AG08395 (cell line): ENCODE measurements around the gene H2AZ2.
"Not testable (repeated sequence)": the region's sequence is repeated elsewhere in the genome, so short reads cannot be mapped to it uniquely, and the experiment has no call there.

Source experiments
- DNase-seq: peaks from one replicate; pipeline ENCODE4 v3.0.0; 2012; ENCODE audit warnings: mixed read lengths, low spot score

Gene H2AZ2

DNA sequence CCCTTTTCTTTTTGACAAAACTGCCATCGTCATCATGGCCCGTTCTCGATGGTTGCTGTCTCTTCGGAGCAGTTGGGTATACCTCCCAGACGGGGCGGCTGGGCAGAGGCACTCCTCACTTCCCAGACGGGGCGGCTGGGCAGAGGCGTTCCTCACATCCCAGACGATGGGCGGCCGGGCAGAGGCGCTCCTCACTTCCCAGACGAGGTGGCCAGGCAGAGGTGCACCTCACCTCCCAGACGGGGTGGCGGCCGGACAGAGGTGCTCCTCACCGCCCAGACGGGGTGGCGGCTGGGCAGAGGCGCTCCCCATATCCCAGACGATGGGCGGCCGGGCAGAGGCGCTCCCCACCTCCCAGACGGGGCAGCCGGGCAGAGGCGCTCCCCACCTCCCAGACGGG lies 22.9 kb upstream of the H2AZ2 start:
- DNase-seq = not testable (repeated sequence)

GRCh38 chr7:44870336-44870735 lies 22.4 kb upstream of the H2AZ2 start:
- not testable (repeated sequence) for DNase-seq

- DNase-seq = peak; percentile 92
Measured at GRCh38 chr7:44867073-44867995, 19.4 kb upstream of the H2AZ2 start.

GRCh38 chr7:44861949-44862348 lies 14.1 kb upstream of the H2AZ2 start:
- not testable (repeated sequence) for DNase-seq

GRCh38 chr7:44858161-44858560 lies 10.3 kb upstream of the H2AZ2 start:
- no peak for DNase-seq

DNA sequence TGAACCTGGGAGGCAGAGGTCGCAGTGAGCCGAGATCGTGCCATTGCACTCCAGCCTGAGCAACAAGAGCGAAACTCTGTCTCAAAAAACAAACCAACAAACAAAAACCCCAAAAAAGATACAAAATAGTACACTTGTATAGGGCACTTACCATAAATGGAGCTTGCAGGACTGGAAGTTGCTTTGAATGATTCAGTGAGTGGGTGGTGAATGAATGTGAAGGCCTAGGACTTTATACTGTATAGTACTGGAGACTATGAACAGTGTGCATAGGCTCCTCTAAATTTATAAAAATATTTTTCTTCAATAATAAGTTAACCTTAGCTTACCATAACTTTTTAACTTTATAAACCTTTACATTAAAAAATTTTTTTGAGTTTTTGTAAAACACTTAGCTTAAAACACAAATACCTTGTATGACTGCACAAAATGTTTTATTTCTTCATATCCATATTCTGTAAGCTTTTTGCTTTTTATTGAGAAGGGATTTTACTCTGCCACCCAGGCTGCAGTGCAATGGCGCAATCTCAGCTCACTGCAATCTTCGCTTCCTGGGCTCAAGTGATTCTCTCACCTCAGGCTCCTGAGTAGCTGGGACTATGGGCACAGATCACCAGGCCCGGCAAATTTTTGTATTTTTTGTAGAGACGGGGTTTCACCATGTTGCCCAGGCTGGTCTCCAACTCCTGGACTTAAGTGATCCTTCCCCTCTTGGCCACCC lies 6.9 kb upstream of the H2AZ2 start:
- no peak for DNase-seq

- DNase-seq = no peak
Measured at GRCh38 chr7:44853391-44853790, 5.5 kb upstream of the H2AZ2 start.

DNA sequence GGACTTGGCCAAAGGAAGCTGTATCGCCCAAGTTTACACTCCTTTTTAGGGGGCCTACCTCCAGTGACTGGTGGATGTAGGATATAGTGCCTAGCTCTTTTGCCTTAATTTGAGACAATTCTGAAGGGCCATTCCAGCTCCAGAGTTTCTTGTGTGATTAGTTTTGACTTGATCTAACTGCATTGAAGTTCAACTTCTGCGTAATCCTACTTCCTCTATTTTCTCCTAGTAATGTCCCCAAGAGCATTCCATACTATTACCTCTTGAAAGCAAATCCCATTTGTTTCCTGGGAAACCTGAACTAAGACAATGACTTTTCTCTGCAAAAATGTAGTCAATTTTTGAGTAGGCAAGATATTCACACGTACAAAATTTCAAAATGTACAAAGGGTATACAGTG lies 4.7 kb upstream of the H2AZ2 start:
- DNase-seq = no peak

DNA sequence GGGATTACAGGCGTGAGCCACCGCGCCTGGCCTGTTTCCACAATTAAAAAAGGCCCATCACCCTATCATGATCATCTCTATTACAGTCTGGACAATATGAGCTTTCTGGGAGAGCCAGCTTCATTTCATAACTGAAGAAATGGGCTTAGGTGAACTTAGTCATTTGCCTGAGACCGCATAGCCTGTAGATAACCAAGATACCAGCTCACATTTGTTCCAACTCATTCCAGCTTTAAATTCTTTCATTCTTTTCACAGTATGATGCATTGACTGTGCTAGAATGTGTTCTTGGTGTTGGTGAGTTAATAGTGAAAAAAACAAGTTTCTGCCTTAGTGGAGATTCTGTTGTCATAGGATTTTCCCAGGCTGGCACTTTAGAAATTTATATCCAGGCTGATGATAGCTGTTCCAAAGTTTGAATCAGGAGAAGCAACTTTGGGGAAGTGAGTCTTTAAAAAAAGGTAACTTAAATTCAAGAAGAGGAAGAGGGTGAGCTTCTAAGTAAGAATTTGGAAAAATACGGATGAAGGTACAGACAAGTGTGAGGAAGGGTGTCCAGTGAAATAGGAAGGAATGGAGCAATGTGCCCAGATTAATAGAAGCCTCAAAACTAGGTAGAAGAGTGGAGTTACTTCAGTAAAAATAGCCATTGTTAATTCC lies 2.1 kb upstream of the H2AZ2 start:
- no peak for DNase-seq

GRCh38 chr7:44849259-44849884 lies 1.5 kb upstream of the H2AZ2 start:
- no peak for DNase-seq

DNA sequence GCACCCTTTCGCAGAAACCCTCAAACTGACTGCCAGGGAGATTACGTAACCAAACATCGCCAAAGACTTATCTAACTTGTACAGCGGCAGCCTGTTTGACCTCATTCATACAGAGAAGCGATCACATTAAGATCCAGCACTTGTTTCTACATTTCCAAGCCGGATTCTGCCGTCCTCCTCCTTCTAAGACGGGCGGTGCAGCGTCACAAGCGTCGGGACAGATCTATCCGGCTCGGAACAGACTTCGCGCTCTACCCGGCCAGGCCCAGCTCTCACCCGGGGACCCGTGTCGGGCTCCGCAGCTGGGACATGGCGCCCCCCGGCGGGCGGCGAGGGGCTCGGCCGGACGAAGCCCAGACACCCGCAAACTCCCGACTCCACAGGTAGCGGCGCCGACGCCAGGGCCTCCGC lies 373 bp downstream of the H2AZ2 start:
- DNase-seq = peak; percentile 92

GRCh38 chr7:44846816-44847508 lies 925 bp downstream of the H2AZ2 start:
- no peak for DNase-seq

DNA sequence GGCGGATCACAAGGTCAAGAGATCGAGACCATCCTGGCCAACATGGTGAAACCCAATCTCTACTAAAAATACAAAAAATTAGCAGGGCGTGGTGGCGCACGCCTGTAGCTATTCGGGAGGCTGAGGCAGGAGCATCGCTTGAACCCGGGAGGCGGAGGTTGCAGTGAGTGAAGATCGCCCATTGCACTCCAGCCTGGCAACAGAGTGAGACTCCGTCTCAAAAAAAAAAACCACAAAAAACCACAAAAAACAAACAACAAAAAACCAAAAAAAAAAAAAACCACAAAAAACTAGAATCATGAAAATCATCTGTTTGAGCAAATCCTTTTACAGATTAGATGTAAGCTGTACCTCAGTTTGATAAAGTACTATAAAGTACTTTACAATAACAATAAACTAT lies 1.5 kb downstream of the H2AZ2 start:
- not testable (repeated sequence) for DNase-seq

DNA sequence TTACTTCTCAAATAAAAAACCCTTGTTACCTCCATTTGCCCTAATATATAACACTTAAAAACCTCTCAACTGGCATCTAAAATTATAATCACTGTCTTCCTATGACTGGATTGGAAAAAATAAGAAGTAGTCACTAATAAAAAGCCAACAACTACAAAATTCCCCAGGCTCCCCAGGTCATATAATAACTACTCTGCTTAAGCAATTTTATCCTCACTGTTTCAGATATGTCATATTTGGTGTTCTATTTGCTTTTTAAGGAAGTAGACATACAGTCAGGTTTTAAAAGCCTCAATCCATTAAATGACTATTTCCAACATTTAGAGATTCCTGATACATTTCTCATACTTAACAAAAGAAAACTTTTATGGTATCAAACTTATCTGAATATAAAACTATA lies 2.4 kb downstream of the H2AZ2 start:
- no peak for DNase-seq

DNA sequence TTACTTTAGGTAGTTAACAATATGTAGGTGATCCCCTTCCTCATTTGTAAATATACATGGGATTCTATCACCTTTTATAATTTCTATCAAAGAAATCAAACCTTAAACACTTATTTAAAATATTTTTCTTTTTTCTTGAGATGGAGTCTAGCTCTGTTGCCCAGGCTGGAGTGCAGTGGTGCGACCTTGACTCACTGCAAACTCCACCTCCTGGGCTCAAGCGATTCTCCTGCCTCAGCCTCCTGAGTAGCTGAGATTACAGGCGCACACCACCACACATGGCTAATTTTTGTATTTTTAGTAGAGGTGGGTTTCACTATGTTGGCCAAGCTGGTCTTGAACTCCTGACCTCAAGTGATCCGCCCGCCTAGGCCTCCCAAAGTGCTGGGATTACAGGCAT lies 4.4 kb downstream of the H2AZ2 start:
- not testable (repeated sequence) for DNase-seq

DNA sequence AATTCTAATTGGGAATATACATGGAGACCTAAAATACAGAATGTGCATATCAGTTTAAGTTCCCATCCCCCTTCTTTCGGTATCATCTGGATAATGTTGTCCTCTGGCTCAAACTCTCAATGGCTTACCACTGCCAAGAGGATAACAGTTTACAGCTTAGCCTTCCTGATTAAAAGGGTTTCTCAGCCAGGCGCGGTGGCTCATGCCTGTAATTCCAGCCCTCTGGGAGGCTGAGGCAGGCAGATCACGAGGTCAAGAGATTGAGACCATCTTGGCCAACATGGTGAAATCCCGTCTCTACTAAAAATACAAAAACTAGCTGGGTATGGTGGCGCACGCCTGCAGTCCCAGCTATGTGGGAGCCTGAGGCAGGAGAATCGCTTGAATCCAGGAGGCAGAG lies 5.2 kb downstream of the H2AZ2 start:
- DNase-seq = not testable (repeated sequence)

- no peak for DNase-seq
Measured at GRCh38 chr7:44838751-44839150, 9.1 kb downstream of the H2AZ2 start.

- no peak for DNase-seq
Measured at GRCh38 chr7:44827567-44827966, 20.3 kb downstream of the H2AZ2 start.

DNA sequence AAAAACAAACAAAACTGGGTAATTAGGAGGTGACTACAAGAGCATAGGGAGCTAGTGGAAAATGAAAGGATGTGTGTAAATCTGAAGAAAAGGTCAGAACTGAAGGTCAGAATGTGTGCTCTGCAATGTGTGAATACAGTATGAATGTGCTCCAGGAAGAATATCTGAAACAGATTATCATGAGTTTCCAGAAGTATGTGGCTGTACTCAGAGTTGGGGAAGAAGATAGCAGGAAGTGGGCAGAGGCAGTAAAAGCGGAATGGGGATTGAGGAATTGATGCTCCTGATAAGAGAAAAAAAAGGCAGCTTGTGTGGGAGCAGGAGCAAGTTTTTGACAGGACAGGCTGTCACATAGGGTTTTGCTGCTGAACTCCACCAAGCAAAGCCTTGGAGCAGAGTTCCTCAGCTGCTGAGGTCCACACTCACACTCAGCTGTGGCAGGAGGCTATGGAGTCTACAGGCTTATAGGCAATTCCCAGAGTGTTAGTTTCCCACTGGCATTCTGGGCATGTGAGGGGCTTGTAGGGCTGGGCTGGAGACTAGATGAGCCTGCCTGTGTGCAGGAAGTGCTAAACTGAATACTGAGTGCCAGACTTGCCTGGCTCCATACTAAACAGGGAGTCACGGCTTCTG lies 22.9 kb downstream of the H2AZ2 start:
- peak; percentile 35 for DNase-seq

DNA sequence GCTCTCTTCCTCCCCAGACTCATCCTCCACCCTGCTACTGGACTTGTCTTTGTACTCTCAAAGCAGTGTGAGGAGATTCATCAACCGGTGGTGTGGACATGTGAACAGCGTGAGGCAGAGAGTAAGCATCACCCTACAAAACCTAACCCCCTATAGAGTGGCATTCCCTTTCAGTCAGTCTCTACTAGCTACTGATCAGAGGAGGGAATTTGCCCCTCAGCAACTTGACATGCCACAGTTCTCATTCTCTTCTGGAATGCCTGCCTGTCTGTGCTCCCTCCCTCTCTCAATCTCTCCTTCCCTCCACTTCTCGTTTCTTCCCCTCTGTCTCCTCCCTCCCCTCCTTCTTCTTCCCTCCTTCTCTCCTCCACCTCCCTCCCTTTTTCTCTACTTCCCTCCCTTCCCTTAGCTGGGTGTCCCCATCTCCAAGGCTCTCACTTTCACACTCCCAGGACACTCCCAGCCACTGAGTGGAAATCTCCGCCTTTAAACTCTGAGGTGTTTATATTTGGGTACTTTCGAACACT lies 24.6 kb downstream of the H2AZ2 start:
- DNase-seq = no peak

DNA sequence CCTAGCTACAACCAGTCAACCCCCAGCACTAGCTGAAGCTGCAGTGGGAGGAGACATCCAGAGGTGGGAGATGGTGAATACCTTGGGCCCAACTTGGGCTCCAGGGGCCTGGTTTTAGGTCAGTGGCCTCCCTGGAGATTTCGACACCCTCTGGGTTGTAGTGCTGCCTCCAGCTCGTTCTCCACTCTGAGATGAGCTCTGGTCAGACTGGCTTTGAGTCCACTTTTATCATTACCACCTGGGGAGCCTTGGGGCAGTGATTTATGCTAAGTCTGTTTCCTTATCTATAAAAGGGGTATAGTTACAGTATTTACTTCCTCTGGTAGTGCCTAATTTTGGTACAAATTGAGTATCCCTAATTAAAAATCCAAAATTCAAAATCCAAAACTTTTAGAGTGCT lies 28.6 kb downstream of the H2AZ2 start:
- DNase-seq = no peak
